ENCODE data around the gene BRD9.
"Not testable (repeated sequence)": the region's sequence is repeated elsewhere in the genome, so short reads cannot be mapped to it uniquely, and the experiment has no call there.

Gene BRD9

DNA sequence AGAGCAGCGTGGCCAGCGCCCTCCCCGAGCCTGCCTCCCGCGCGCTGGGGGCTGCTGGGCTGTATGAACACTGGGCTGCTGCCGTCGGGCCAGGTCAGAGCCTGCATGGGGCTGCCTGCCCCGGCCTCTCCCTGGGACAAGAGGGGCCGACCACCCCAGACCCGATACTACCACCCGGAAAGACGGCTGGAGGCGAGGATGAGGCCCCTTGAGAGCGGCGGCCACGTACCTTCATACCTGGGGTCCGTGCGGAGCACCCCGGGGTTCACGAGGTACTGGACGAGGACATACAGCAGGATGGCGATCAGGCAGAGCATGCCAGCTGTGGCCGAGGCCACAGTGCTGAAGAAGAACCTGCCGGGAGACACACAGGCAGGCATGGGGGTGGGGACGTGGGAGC, 49.2 kb downstream of the BRD9 start:
- DNase-seq = not testable (repeated sequence)

DNA sequence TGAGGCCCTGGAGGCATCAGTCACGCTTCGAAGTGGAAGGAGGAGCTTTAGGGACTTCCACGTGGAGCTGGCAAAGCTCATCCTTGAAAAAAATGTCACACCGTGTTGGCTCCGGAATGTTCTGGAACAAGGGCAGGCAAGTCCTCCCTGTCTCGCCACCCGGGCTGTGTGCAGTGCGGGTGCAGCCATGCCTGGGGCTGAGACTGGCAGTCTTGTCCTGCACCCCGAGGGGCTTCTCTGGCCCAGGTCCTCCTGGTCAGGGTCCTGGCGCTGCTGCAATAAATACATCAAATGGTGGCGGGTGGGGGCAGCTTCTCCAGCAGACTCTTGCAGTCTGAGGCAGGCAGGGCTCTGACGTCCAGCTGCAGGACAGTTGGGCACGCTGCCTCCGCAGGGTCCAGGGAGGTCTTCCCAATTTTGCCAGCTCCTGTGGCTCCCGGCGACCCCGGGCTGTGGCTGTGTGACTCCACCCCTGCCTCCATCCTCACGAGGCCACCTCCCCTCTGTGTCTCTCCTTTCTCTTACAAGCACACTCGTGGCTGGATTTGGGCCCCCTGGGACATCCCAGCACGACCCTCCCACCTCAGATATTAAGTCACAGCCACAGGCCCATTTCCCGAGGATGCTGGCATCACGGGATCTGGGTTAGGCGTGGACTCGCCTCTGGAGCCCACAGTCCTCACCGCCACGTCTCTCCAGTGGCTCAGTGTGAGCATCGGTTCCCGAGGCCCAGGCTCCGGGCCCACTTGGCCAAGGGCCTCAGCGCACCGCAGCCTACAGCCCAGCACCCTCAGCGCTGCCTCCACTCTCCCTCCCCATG, 50.0 kb downstream of the BRD9 start:
- not testable (repeated sequence) for DNase-seq

DNA sequence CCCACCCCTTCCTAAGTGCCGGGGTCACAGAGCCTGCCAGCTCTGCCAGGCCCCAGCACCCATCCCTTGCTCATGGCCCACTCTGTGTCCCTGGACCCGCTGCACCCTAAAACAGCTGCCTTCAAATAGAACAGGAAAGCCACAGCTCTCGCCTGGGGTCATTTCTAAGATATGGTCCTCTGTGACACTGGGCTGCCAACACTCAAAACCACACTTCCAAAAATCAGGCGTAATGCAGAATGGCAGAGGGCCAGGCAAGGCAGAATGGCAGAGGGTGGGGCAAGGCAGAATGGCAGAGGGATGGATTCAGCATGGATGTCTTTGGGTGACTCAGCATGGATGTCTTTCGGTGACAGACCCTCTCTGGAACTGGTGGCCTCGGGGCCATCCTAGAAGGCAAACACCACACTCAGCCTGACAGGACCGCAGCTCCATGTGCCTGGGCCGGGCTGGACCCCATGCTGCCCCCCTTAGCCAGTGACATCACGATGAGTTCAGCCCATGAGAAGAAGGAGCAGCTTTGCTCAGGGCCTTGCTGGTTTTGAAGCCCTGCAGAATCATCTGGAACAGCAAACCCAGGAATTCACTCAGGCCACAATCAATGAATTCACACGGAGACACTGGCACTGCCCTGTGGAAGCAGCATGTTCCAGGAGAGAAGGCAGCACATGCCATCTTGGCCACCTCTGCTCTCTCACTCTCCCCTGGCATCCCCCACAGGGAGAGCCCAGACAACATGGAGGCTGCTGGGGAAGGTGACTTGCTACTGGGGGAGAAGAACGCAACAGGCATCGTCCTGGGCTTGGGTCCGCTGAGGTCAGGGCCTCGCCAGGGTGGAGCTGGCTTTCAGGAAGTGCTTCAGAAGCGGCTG, 50.8 kb downstream of the BRD9 start:
- DNase-seq = not testable (repeated sequence)

DNA sequence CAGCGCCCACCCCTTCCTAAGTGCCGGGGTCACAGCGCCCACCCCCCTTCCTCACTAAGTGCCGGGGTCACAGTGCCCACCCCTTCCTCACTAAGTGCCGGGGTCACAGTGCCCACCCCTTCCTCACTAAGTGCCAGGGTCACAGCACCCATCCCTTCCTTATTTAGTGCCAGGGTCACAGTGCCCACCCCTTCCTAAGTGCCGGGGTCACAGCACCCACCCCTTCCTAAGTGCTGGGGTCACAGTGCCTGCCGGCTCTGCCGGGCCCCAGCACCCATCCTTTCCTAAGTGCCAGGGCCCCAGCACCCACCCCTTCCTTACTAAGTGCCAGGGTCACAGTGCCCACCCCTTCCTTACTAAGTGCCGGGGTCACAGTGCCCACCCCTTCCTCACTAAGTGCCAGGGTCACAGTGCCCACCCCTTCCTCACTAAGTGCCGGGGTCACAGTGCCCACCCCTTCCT, 51.6 kb downstream of the BRD9 start:
- DNase-seq = not testable (repeated sequence)

DNA sequence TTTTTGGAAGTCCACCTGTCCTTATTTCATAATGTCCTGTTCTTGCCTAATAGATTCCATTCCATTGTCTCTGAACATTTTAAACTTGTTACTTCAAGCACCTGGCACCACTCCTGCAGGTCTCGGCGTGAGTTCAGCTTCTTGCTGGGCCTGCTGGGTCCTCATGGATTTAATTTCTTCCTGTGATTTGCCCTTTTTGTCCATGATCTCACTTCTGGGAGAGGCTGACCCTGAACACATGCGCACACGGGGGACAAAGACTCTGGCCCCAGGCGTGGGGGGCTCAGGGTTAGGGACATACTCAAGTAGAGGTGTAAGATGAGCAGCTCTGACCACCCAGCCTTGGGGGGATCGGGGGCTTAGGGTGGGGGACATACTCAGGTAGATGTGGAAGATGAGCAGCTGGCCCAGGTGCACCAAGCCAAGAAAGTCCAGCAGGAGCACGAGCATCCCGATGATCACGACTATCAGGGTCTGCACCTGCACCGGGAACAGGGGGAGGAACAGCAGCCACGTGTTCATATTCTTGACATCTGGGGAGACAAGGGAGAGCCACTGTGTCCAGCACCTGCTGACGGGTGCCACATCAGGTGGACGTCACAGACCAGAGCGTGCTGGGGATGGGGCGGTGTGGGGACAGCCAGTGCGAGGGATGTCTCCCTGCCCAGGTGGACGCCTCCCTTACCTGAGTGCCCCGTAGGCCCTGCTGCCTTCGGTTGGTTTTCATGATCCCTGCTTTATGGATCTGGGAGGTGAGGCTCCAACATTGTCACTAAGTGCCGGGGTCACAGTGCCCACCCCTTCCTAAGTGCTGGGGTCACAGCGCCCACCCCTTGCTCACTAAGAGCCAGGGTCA, 52.3 kb downstream of the BRD9 start:
- not testable (repeated sequence) for DNase-seq

DNA sequence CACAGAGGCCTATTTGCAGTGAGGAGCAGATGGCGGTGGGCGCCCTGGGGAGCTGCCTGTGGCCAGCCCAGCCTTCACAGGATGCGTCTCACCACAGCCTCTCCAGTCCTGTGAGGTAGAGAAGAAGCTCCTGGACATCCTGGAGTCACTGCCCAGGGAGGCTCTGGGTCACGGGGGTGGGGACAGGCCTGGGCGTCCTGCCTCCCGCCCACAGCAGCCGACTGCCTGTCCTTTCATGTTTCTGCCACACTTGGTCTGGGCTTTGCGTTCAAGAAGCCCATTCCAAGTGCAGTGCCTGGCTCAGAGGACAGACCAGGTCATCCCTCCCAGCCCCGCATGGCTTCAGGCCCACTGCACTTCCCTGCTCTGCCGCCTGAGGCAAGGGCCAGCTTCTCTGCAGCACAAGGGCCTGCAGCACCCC, 54.2 kb downstream of the BRD9 start:
- DNase-seq = not testable (repeated sequence)

DNA sequence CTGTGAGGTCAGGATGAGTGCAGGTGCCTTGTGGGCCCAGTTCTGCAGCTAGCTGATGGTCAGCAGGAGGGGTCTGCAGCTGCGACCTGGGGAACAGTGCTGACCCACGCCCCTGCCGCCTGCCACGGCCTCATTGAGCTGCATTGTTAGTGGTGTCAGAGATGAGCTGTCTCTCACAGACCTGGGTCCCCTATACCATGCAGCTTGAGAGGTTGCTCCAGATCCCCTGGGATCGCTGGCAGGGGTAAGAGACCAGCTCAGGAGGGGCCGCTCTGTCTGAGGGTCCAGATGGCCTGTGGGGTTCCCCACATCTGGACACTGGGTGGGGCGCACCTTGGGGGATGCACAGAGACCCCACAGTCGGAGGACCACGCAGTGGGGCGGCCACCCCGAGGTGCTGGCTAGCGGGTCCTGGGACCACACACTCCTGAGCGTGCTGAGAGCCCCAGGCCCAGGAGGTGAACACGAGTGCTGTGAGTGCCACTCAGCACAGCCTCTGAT, 54.9 kb downstream of the BRD9 start:
- DNase-seq = not testable (repeated sequence)

DNA sequence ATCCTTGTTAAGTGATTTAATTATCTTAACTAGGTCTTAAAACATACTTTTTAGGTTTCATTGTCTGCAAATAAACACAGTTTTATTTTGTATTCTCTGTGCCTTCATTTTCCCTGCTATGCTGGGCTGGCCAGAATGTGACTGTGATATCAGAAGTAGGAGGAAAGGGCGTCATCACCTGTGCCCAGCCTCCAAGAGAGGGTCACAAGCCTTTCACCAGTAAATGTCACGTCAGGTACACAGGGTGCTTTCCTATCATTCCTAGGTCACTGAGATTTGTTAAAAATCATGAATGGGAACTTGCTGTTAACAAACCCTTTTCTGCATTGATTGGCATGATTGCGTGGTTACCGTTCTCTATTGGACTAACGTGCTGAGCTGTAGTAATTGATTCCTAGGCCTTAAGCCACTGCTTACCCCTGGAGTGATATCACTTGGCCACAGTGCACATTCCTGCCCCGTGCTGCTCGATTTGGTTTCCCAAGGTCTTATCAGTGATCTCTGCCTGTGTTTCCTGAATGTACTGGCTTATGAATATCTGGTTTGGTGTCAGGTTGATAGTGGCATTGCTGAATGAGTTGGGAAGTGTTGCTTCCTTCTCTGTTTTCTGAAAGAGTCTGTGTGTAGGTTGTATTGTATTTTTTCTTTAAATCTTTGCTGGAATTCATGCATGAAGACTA, 56.5 kb downstream of the BRD9 start:
- not testable (repeated sequence) for DNase-seq

DNA sequence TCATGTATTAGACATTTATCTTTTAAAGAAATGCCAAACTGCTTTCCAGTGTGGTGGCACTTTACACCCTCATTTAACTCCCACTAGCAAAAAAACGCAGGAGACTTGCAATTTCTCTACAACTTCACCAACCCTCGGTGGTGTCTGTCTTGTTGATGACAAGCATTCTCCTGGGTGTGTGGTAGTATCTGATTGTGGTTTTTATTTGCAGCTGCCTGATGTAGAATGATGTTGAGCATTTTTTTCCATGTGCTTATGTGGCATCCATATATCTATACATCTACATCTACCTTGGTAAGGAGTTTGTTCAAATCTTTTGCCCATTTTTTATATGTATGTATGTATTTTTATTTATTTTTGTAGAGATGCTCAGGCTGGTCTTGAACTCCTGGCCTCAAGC, 58.6 kb downstream of the BRD9 start:
- DNase-seq = not testable (repeated sequence)

DNA sequence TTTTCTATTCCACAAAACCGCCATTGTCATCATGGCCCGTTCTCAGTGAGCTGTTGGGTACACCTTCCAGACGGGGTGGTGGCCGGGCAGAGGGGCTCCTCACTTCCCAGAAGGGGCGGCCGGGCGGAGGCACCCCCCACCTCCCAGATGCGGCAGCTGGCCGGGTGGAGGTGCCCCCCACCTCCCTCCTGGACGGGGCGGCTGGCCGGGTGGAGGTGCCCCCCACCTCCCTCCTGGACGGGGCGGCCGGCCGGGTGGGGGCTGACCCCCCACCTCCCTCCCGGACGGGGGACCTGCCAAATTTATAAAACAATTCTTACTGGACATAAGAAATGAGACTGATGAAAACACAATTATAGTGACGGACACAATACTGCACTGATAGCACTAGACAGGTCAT, 64.4 kb downstream of the BRD9 start:
- not testable (repeated sequence) for DNase-seq

DNA sequence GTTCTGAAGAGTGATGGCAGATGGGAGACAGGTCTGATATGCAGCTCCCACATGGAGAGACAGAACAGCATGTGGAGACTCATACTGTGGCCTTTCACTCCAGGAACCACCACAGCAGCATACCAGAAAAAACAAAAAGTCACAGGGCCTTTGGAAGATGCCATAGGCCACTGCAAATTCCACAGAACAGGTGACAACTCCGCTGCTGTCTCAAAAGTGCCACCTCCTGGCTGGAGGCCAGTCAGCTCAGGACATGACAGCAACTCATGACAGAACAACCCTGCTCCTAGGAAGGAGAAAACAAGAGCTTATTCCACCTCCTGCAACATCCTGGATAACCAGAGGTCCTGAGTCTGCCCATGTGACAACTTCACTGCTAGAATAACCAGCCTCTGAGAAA, 67.1 kb downstream of the BRD9 start:
- DNase-seq = not testable (repeated sequence)

DNA sequence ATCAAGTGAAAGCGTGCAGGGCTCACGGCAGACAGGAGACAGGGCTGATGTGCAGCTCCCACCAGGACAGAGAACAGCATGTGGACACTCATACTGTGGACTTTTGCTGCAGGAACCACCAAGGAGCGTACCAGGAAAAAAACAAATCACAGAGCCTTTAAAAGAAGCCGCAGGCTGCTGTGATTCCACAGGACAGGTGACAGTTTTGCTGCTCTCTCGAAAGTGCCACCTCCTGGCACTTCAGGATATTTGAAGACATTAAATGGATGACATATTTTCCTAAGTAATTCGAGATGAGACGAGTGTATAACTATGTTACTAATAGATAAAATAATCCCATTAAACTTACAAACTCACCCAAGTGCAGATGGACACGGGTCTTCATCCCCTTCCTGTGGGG, 71.1 kb downstream of the BRD9 start:
- no peak for DNase-seq

DNA sequence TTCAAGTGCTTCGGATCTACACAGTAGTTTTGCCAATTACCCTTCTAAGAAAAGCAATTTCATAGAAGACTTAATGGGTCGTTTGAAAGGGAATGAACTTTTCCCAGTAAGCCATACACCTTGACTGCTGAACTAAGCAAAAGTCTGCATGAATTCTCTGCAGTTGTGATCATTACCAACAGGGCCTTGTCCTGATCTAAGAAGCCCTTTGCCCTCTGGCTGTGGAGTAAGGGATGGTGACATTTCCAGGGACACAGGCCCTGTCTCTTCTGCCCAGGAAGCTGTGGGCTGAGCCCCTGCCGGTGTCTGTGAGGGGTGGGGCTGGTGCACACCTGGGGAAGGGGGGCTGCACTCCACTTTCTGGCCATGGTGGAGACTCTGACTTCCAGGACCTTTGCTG, 72.4 kb downstream of the BRD9 start:
- no peak for DNase-seq

DNA sequence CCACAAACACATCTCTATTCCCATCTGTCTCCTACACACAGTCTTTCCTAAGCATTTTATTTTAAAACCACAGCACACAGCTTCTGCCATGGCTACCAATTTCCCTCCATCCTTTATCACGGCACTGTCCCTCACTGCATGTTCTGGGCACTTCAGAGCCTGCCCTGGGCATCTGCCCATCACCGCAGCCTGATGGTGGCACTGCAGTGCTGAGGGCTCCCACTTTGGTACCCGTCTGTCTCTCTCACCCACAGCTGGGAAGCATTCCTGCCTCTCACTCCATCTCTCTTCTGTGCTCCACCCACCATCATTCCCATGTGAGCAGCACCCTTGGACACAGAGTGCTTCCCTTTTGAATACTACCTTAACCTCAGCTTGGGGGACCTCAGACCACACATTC, 73.5 kb downstream of the BRD9 start:
- DNase-seq = no peak

DNA sequence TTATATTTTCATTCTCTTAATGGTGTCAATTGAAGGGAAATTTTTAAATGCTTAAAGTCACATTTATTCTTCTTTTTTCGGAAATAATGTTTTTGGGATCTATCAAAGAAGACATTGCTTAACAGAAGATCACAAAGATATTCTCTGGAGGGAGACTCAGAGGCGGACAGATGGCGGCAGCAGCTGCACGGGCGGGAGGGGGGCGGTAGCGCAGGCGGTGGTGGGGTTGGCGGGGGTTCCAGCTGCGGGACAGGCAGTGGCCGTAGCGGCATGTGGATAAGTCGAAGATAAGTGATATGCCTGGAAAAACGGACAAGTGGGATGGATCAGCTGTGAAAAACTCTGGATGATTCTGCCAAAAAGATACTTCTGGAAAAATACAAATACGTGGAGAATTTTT, 76.4 kb downstream of the BRD9 start:
- DNase-seq = no peak

DNA sequence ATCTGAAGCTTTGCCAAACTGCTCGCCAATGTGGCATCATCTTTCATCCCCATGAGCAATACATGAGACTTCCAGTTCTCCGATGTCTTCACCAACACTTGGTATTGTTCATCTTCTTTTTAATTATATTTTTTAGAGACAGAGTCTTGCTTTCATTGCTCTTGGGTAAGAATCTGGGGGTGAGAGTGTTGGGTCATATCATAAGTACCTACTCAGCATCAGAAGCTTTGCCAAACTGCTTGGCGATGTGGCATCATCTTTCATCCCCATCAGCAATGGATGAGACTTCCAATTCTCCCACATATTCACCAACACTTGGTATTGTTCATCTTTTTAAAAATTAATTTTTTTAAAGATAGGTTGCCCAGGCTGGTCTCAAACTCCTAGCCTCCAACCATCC, 77.2 kb downstream of the BRD9 start:
- no peak for DNase-seq
